ENCODE results near the gene UTP20.
"Not testable (repeated sequence)": the region's sequence is repeated elsewhere in the genome, so short reads cannot be mapped to it uniquely, and the experiment has no call there.

The UTP20 gene

GRCh38 chr12:101410169-101410568, 130.3 kb downstream of the UTP20 start:
- not testable (repeated sequence) for H3K4me2 ChIP-seq (ENCODE audit: low read length)

DNA sequence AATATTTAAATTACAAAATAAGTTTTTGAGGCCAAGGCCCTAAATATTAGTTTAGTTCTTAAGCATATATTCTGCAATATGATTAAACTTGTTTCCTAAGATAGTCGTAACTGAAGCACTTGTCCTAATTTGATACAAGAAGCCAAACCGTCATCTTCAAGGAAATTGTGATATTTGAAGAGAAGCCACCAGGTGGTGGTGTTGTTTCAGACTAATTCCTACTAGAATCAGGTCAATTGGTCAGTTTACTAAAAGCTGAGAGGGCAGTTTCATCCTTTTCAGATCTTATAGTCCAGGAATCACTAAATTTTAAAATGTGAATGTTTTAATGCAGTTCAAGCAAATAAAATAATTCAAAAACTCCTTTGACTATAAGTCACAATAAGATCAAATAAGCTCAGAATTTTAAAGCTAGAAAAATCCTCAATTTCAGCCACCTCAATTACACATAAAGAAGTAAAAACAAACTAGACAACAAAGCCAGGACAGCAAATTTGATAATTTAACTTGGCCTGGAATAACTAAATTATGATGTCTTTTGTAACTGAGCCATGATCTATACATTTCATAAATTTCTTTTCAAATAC, 134.7 kb downstream of the UTP20 start:
- no peaks in the 10 kb centered on the region for H3K27me3 ChIP-seq (ENCODE audit: insufficient read depth, low read length, poor library complexity)
- H3K4me3 ChIP-seq (ENCODE audit: low read length), result no peak overlapping the region
- no CpG with 5 or more reads among the region's 2 CpGs for WGBS (ENCODE audit: extremely low coverage, insufficient coverage, low lambda C conversion rate)
- DNase-seq, result peak; percentile 67
- H3K56ac ChIP-seq (ENCODE audit: low read length), result no peak overlapping the region
- H3K79me1 ChIP-seq (ENCODE audit: low read length), result no peaks in the 10 kb centered on the region
- H3K23ac ChIP-seq (ENCODE audit: low read length), result no peak overlapping the region
- no peaks in the 10 kb centered on the region for H3K4me1 ChIP-seq (ENCODE audit: control insufficient read depth, low read depth, low read length)
- no peak overlapping the region for H2BK120ac ChIP-seq (ENCODE audit: low read depth, low read length)
- no peak overlapping the region for H3K18ac ChIP-seq (ENCODE audit: low read length)
- no peaks in the 10 kb centered on the region for H3K36me3 ChIP-seq (ENCODE audit: control insufficient read depth, insufficient read depth, low read length)
- H3K4me2 ChIP-seq (ENCODE audit: low read length), result no peak overlapping the region
- no peak overlapping the region for H3K27ac ChIP-seq (ENCODE audit: low read depth, low read length)
- no peak overlapping the region for H3K9ac ChIP-seq (ENCODE audit: low read length)
- no peak overlapping the region for H4K8ac ChIP-seq (ENCODE audit: low read depth, low read length)
- H3K4ac ChIP-seq (ENCODE audit: low read depth, low read length), result no peak overlapping the region
- H2BK15ac ChIP-seq (replicated peaks; ENCODE audit: low read depth), result no peak overlapping the region
- no peak overlapping the region for H2BK5ac ChIP-seq (ENCODE audit: low read length)
- H3K79me2 ChIP-seq (ENCODE audit: control insufficient read depth, insufficient read depth, low read length), result no peaks in the 10 kb centered on the region
- no peak overlapping the region for H2AK5ac ChIP-seq (ENCODE audit: low read length)
- no peak overlapping the region for H4K5ac ChIP-seq (ENCODE audit: low read length)

More at GRCh38 chr12:101410169-101410568, 130.3 kb downstream of the UTP20 start:
- not testable (repeated sequence) for H4K8ac ChIP-seq (ENCODE audit: low read depth, low read length); H3K23ac ChIP-seq (ENCODE audit: low read length); H4K5ac ChIP-seq (ENCODE audit: low read length); H3K79me1 ChIP-seq (ENCODE audit: low read length); H3K56ac ChIP-seq (ENCODE audit: low read length); H2BK120ac ChIP-seq (ENCODE audit: low read depth, low read length); H3K18ac ChIP-seq (ENCODE audit: low read length); H2BK5ac ChIP-seq (ENCODE audit: low read length); H2BK15ac ChIP-seq (replicated peaks; ENCODE audit: low read depth); H3K4me1 ChIP-seq (ENCODE audit: control insufficient read depth, low read depth, low read length); H3K36me3 ChIP-seq (ENCODE audit: control insufficient read depth, insufficient read depth, low read length); H3K4me3 ChIP-seq (ENCODE audit: low read length); H3K9ac ChIP-seq (ENCODE audit: low read length); H3K4ac ChIP-seq (ENCODE audit: low read depth, low read length); H2AK5ac ChIP-seq (ENCODE audit: low read length); H3K27me3 ChIP-seq (ENCODE audit: insufficient read depth, low read length, poor library complexity); H3K27ac ChIP-seq (ENCODE audit: low read depth, low read length); DNase-seq
- WGBS (ENCODE audit: extremely low coverage, insufficient coverage, low lambda C conversion rate), result no CpG with 5 or more reads among the region's 8 CpGs
- peaks cover 15% of the 10 kb centered on the region for H3K79me2 ChIP-seq (ENCODE audit: control insufficient read depth, insufficient read depth, low read length)

DNA sequence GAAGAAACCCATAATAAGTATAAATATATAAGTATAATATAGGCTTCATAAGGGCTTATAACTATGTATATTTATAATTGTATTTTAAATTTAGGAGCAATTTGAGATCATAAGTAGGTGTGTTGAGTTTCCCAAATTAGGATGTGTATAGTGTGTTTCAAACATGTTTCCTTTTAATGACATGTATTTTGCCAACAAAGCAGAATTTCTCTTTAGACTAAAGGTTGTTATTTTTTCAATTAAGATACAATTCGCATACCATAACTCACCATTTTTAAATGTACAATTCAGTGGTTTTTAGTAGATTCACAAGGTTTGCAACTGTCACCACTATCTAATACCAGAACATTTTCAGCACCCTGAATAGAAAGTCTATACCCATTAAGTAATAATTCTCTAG, 135.3 kb downstream of the UTP20 start:
- Histone ChIP-seq H3K4me2 (ENCODE audit: low read length) (no peak overlapping the region), H3K4ac (ENCODE audit: low read depth, low read length) (no peak overlapping the region), H2BK120ac (ENCODE audit: low read depth, low read length) (no peak overlapping the region), H2BK5ac (ENCODE audit: low read length) (no peak overlapping the region), H3K4me1 (ENCODE audit: control insufficient read depth, low read depth, low read length) (no peaks in the 10 kb centered on the region), H3K27ac (ENCODE audit: low read depth, low read length) (no peak overlapping the region), H3K9ac (ENCODE audit: low read length) (no peak overlapping the region), H3K56ac (ENCODE audit: low read length) (no peak overlapping the region), H2AK5ac (ENCODE audit: low read length) (no peak overlapping the region), H3K79me1 (ENCODE audit: low read length) (no peaks in the 10 kb centered on the region), H2BK15ac (replicated peaks; ENCODE audit: low read depth) (no peak overlapping the region), H3K79me2 (ENCODE audit: control insufficient read depth, insufficient read depth, low read length) (no peaks in the 10 kb centered on the region), H4K5ac (ENCODE audit: low read length) (no peak overlapping the region), H3K18ac (ENCODE audit: low read length) (no peak overlapping the region), H3K27me3 (ENCODE audit: insufficient read depth, low read length, poor library complexity) (no peaks in the 10 kb centered on the region), H4K8ac (ENCODE audit: low read depth, low read length) (no peak overlapping the region), H3K23ac (ENCODE audit: low read length) (no peak overlapping the region), H3K36me3 (ENCODE audit: control insufficient read depth, insufficient read depth, low read length) (no peaks in the 10 kb centered on the region), H3K4me3 (ENCODE audit: low read length) (no peak overlapping the region)
- no CpG with 5 or more reads among the region's 1 CpG for WGBS (ENCODE audit: extremely low coverage, insufficient coverage, low lambda C conversion rate)
- DNase-seq, result no peak

GRCh38 chr12:101422066-101422465, 142.2 kb downstream of the UTP20 start:
- H3K79me2 ChIP-seq (ENCODE audit: control insufficient read depth, insufficient read depth, low read length); H3K18ac ChIP-seq (ENCODE audit: low read length); H2AK5ac ChIP-seq (ENCODE audit: low read length); H3K27me3 ChIP-seq (ENCODE audit: insufficient read depth, low read length, poor library complexity); H3K4me3 ChIP-seq (ENCODE audit: low read length); H3K79me1 ChIP-seq (ENCODE audit: low read length); H4K5ac ChIP-seq (ENCODE audit: low read length); H3K36me3 ChIP-seq (ENCODE audit: control insufficient read depth, insufficient read depth, low read length); H3K27ac ChIP-seq (ENCODE audit: low read depth, low read length); H3K23ac ChIP-seq (ENCODE audit: low read length); H4K8ac ChIP-seq (ENCODE audit: low read depth, low read length); DNase-seq; H3K56ac ChIP-seq (ENCODE audit: low read length); H3K9ac ChIP-seq (ENCODE audit: low read length); H3K4me2 ChIP-seq (ENCODE audit: low read length); H3K4ac ChIP-seq (ENCODE audit: low read depth, low read length); H3K4me1 ChIP-seq (ENCODE audit: control insufficient read depth, low read depth, low read length); H2BK5ac ChIP-seq (ENCODE audit: low read length); H2BK15ac ChIP-seq (replicated peaks; ENCODE audit: low read depth); H2BK120ac ChIP-seq (ENCODE audit: low read depth, low read length): not testable (repeated sequence)
- no CpG with 5 or more reads among the region's 4 CpGs for WGBS (ENCODE audit: extremely low coverage, insufficient coverage, low lambda C conversion rate)

DNA sequence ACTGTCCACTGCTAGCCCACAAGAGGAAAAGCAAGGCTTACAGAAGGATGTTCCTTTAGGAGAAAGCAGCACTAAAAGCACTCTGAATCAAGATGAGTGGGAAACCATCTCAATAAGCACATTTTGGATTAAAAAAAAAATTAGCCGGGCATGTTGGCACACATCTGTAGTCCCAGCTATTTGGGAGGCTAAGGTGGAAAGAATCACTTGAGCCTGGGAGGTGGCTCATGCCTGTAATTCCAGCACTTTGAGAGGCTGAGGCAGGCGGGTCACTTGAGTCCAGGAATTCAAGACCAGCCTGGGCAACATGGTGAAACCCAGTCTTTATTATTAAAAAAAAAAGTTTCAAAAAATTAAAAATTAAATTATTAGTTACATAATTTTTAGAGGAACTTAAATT, 144.7 kb downstream of the UTP20 start:
- DNase-seq, result no peak
- H3K36me3 ChIP-seq (ENCODE audit: control insufficient read depth, insufficient read depth, low read length), result no peaks in the 10 kb centered on the region
- H2BK120ac ChIP-seq (ENCODE audit: low read depth, low read length), result no peak overlapping the region
- H3K79me2 ChIP-seq (ENCODE audit: control insufficient read depth, insufficient read depth, low read length), result no peaks in the 10 kb centered on the region
- no peak overlapping the region for H3K27ac ChIP-seq (ENCODE audit: low read depth, low read length)
- no peak overlapping the region for H2BK15ac ChIP-seq (replicated peaks; ENCODE audit: low read depth)
- H3K56ac ChIP-seq (ENCODE audit: low read length), result no peak overlapping the region
- no peak overlapping the region for H3K4me2 ChIP-seq (ENCODE audit: low read length)
- H3K4me1 ChIP-seq (ENCODE audit: control insufficient read depth, low read depth, low read length), result no peaks in the 10 kb centered on the region
- no CpG with 5 or more reads among the region's 2 CpGs for WGBS (ENCODE audit: extremely low coverage, insufficient coverage, low lambda C conversion rate)
- no peaks in the 10 kb centered on the region for H3K79me1 ChIP-seq (ENCODE audit: low read length)
- no peak overlapping the region for H3K18ac ChIP-seq (ENCODE audit: low read length)
- H3K27me3 ChIP-seq (ENCODE audit: insufficient read depth, low read length, poor library complexity), result no peaks in the 10 kb centered on the region
- H3K4ac ChIP-seq (ENCODE audit: low read depth, low read length), result no peak overlapping the region
- no peak overlapping the region for H3K4me3 ChIP-seq (ENCODE audit: low read length)
- no peak overlapping the region for H3K23ac ChIP-seq (ENCODE audit: low read length)
- no peak overlapping the region for H4K5ac ChIP-seq (ENCODE audit: low read length)
- H2BK5ac ChIP-seq (ENCODE audit: low read length), result no peak overlapping the region
- H3K9ac ChIP-seq (ENCODE audit: low read length), result no peak overlapping the region
- no peak overlapping the region for H4K8ac ChIP-seq (ENCODE audit: low read depth, low read length)
- no peak overlapping the region for H2AK5ac ChIP-seq (ENCODE audit: low read length)

GRCh38 chr12:101430456-101430855, 150.6 kb downstream of the UTP20 start:
- Histone ChIP-seq H2BK120ac (ENCODE audit: low read depth, low read length) (no peak overlapping the region), H2BK15ac (replicated peaks; ENCODE audit: low read depth) (no peak overlapping the region), H3K56ac (ENCODE audit: low read length) (no peak overlapping the region), H3K4me1 (ENCODE audit: control insufficient read depth, low read depth, low read length) (no peaks in the 10 kb centered on the region), H2AK5ac (ENCODE audit: low read length) (no peak overlapping the region), H3K27ac (ENCODE audit: low read depth, low read length) (no peak overlapping the region), H2BK5ac (ENCODE audit: low read length) (no peak overlapping the region), H3K9ac (ENCODE audit: low read length) (no peak overlapping the region), H3K79me2 (ENCODE audit: control insufficient read depth, insufficient read depth, low read length) (no peaks in the 10 kb centered on the region), H3K18ac (ENCODE audit: low read length) (no peak overlapping the region), H3K27me3 (ENCODE audit: insufficient read depth, low read length, poor library complexity) (no peaks in the 10 kb centered on the region), H3K4ac (ENCODE audit: low read depth, low read length) (no peak overlapping the region), H4K8ac (ENCODE audit: low read depth, low read length) (no peak overlapping the region), H3K79me1 (ENCODE audit: low read length) (no peaks in the 10 kb centered on the region), H3K4me2 (ENCODE audit: low read length) (no peak overlapping the region), H3K36me3 (ENCODE audit: control insufficient read depth, insufficient read depth, low read length) (no peaks in the 10 kb centered on the region), H3K23ac (ENCODE audit: low read length) (no peak overlapping the region), H3K4me3 (ENCODE audit: low read length) (no peak overlapping the region), H4K5ac (ENCODE audit: low read length) (no peak overlapping the region)
- no peak for DNase-seq
- 100% methylated on average over 1 of the region's 2 CpGs for WGBS (ENCODE audit: extremely low coverage, insufficient coverage, low lambda C conversion rate)

Data from mesendoderm (in vitro differentiated cells).